HG02623 (cell line): ENCODE data around the gene KCNB1.
"Not testable (repeated sequence)": the region's sequence is repeated elsewhere in the genome, so short reads cannot be mapped to it uniquely, and the experiment has no call there.

ENCODE experiments used
- ATAC-seq: cut with Tn5 transposase; IDR thresholded peaks from one replicate; pipeline ENCODE4 v1.9.1; 2021; ENCODE audit warnings: moderate library complexity; ENCODE audit not compliant: unreplicated experiment

Gene KCNB1

GRCh38 chr20:49330701-49331615 lies 151.5 kb downstream of the KCNB1 start:
- ATAC-seq: no peak

GRCh38 chr20:49328790-49329189 lies 153.7 kb downstream of the KCNB1 start:
- ATAC-seq: no peak

- ATAC-seq: no peak
Observed at GRCh38 chr20:49326026-49326425, 156.4 kb downstream of the KCNB1 start.

- ATAC-seq: no peak
Observed at GRCh38 chr20:49324306-49324705, 158.2 kb downstream of the KCNB1 start.

GRCh38 chr20:49323622-49324238 lies 158.7 kb downstream of the KCNB1 start:
- ATAC-seq: no peak

GRCh38 chr20:49320460-49320859 lies 162.0 kb downstream of the KCNB1 start:
- no peak for ATAC-seq

- ATAC-seq: no peak
Observed at GRCh38 chr20:49319208-49319809, 163.2 kb downstream of the KCNB1 start.

GRCh38 chr20:49318430-49319207 lies 163.8 kb downstream of the KCNB1 start:
- no peak for ATAC-seq

- ATAC-seq: no peak
Observed at GRCh38 chr20:49318091-49318429, 164.4 kb downstream of the KCNB1 start.

- no peak for ATAC-seq
Observed at GRCh38 chr20:49316704-49317103, 165.8 kb downstream of the KCNB1 start.

- no peak for ATAC-seq
Observed at GRCh38 chr20:49315580-49315979, 166.9 kb downstream of the KCNB1 start.

- ATAC-seq: not testable (repeated sequence)
Observed at GRCh38 chr20:49314052-49314451, 168.4 kb downstream of the KCNB1 start.
